GM23248 (cell line): ENCODE data around the gene SP3.

Experiments
- EZH2 ChIP-seq: fragments of 200-600 bp; sonication (generic); IDR thresholded peaks from 2 replicates; pipeline ENCODE4 v1.6.1; 2018; ENCODE audit warnings: antibody characterized with exemption, mild to moderate bottlenecking; ENCODE audit not compliant: insufficient read depth, poor library complexity, severe bottlenecking
- EZH2phosphoT487 ChIP-seq: fragments of 200-600 bp; sonication (generic); IDR thresholded peaks from 2 replicates; pipeline ENCODE4 v1.6.1; 2018; ENCODE audit warnings: antibody characterized with exemption, moderate library complexity, mild to moderate bottlenecking, low read depth; ENCODE audit not compliant: insufficient read depth

- TF ChIP-seq EZH2 (no peak), EZH2phosphoT487 (no peak)
Measured at GRCh38 chr2:173964565-173965371, 405 bp downstream of the SP3 start.
